GM19240 (cell line): ENCODE measurements around the gene CACNB3.

Experiments
- DNase-seq: peaks from one replicate; pipeline ENCODE4 v3.0.0; 2011; ENCODE audit warnings: low spot score; ENCODE audit not compliant: insufficient read length

Gene CACNB3

GRCh38 chr12:48788854-48789775 lies 29.2 kb upstream of the CACNB3 start, which contains the start of gene ADCY6:
Gene ADCY6 (minus strand): TSS chr12:48789089. CDS start chr12:48783434, 5,655 bp downstream.
- no peak for DNase-seq

GRCh38 chr12:48789858-48790326 lies 28.4 kb upstream of the CACNB3 start:
- DNase-seq, result no peak

- no peak for DNase-seq
Measured at GRCh38 chr12:48793696-48794095, 24.6 kb upstream of the CACNB3 start.

GRCh38 chr12:48794870-48795269 lies 23.4 kb upstream of the CACNB3 start:
- DNase-seq, result no peak

GRCh38 chr12:48795550-48796455 lies 22.5 kb upstream of the CACNB3 start:
- peak; percentile 81 for DNase-seq

GRCh38 chr12:48796976-48797375 lies 21.3 kb upstream of the CACNB3 start:
- no peak for DNase-seq

- no peak for DNase-seq
Measured at GRCh38 chr12:48800457-48800856, 17.8 kb upstream of the CACNB3 start.

GRCh38 chr12:48800971-48801370 lies 17.3 kb upstream of the CACNB3 start:
- no peak for DNase-seq

GRCh38 chr12:48803675-48804074 lies 14.6 kb upstream of the CACNB3 start:
- no peak for DNase-seq

GRCh38 chr12:48807981-48808380 lies 10.3 kb upstream of the CACNB3 start:
- no peak for DNase-seq

GRCh38 chr12:48810903-48811431 lies 7.3 kb upstream of the CACNB3 start:
- no peak for DNase-seq

- no peak for DNase-seq
Measured at GRCh38 chr12:48811437-48812090, 6.7 kb upstream of the CACNB3 start.

- DNase-seq, result no peak
Measured at GRCh38 chr12:48812389-48812788, 5.9 kb upstream of the CACNB3 start.

GRCh38 chr12:48813465-48814261 lies 4.6 kb upstream of the CACNB3 start:
- DNase-seq, result no peak

GRCh38 chr12:48814262-48815125 lies 3.8 kb upstream of the CACNB3 start:
- peak; percentile 79 for DNase-seq

- DNase-seq, result no peak
Measured at GRCh38 chr12:48815126-48816110, 2.9 kb upstream of the CACNB3 start.

GRCh38 chr12:48816143-48816854 lies 2.0 kb upstream of the CACNB3 start:
- no peak for DNase-seq
